ENCODE results near the gene HTR4. TPM values are rescaled to one million over a fixed set of nuclear protein-coding genes. Genes with fewer than 3 reads are reported as not detected.
"Not testable (repeated sequence)": the region's sequence is repeated elsewhere in the genome, so short reads cannot be mapped to it uniquely, and the experiment has no call there.

Gene HTR4
- total RNA-seq, 4 donors from 2014 or later, result 17.6 to 21.3 (median 19.9) TPM

DNA sequence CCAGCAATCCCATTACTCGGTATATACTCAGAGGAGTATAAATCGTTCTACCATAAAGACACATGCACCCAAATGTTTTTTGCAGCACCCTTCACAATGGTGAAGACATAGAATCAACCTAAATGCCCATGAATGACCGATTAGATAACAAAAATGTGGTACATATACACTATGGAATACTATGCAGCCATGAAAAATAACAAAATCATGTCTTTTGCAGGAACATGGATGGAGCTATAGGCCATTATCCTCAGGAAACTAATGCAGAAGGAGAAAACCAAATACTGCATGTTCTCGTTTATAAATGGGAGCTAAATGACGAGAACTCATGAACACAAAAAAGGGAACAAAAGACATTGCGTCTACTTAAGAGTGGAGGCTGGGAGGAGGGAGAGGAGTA, 114.5 kb downstream of the HTR4 start:
- H3K27me3 ChIP-seq, result no peaks in the 10 kb centered on the region
- DNase-seq, result no peak
- WGBS, 2 donors (ENCODE audit: low coverage in 1 of 2), result 86 to 91% methylated on average over 6 of the region's 6 CpGs
- intact Hi-C loops (cut with DNase I; ENCODE audit: low total_unique reads), result no loop called here
- H3K4me3 ChIP-seq, result no peak overlapping the region
- in situ Hi-C loops (cut with MboI; ENCODE audit: low pct_ligation_motif_present in 1 of 4, low pct_unique_long_range_greater_than_20kb in 1 of 4, low sequenced_read_pairs in 3 of 4), result no loop called here
- no peaks in the 10 kb centered on the region for H3K4me1 ChIP-seq
- H3K36me3 ChIP-seq, result no peaks in the 10 kb centered on the region
- H3K27ac ChIP-seq, result no peak overlapping the region
- no peak for TF ChIP-seq EP300 (IDR thresholded peaks at IDR 0.05; ENCODE audit: low read depth)
- no peak for TF ChIP-seq POLR2AphosphoS5 (IDR thresholded peaks at IDR 0.05)
- no peak for TF ChIP-seq POLR2A (IDR thresholded peaks at IDR 0.05)
- TF ChIP-seq, protein P1, sequence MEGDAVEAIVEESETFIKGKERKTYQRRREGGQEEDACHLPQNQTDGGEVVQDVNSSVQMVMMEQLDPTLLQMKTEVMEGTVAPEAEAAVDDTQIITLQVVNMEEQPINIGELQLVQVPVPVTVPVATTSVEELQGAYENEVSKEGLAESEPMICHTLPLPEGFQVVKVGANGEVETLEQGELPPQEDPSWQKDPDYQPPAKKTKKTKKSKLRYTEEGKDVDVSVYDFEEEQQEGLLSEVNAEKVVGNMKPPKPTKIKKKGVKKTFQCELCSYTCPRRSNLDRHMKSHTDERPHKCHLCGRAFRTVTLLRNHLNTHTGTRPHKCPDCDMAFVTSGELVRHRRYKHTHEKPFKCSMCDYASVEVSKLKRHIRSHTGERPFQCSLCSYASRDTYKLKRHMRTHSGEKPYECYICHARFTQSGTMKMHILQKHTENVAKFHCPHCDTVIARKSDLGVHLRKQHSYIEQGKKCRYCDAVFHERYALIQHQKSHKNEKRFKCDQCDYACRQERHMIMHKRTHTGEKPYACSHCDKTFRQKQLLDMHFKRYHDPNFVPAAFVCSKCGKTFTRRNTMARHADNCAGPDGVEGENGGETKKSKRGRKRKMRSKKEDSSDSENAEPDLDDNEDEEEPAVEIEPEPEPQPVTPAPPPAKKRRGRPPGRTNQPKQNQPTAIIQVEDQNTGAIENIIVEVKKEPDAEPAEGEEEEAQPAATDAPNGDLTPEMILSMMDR (IDR thresholded peaks at IDR 0.05), result no peak
- H3K9me3 ChIP-seq, result no peaks in the 10 kb centered on the region

DNA sequence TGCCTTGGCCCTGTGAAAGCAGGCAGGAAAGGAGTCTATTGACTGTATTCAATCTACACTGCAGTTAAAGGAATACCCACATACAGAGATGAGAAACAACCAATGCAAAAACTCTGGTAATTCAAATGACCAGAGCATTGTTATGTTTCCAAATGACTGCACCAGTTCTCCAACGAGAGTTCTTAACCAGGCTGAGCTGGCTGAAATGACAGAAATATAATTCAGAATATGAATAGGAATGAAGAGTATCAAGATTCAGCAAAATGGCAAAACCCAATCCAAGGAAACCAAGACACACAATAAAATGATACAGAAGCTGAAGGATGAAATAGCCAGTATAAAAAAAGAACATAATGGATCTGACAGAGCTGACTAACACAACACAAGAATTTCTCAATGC, 119.1 kb downstream of the HTR4 start:
- WGBS, 2 donors (ENCODE audit: low coverage in 1 of 2), result 63 to 75% methylated on average over 1 of the region's 1 CpG
- intact Hi-C loops (cut with DNase I; ENCODE audit: low total_unique reads), result no loop called here
- H3K4me1 ChIP-seq, result no peaks in the 10 kb centered on the region
- H3K4me3 ChIP-seq, result no peak overlapping the region
- H3K36me3 ChIP-seq, result peaks cover 0 to 5% (median 0%) of the 10 kb centered on the region in 4 donors
- in situ Hi-C loops (cut with MboI; ENCODE audit: low pct_ligation_motif_present in 1 of 4, low pct_unique_long_range_greater_than_20kb in 1 of 4, low sequenced_read_pairs in 3 of 4), result no loop called here
- H3K27me3 ChIP-seq, result no peaks in the 10 kb centered on the region
- no peak for DNase-seq
- H3K27ac ChIP-seq, result no peak overlapping the region
- TF ChIP-seq POLR2A (IDR thresholded peaks at IDR 0.05) (no peak), EP300 (IDR thresholded peaks at IDR 0.05; ENCODE audit: low read depth) (no peak), POLR2AphosphoS5 (IDR thresholded peaks at IDR 0.05) (no peak)
- TF ChIP-seq, protein P1 (IDR thresholded peaks at IDR 0.05), result no peak
- peaks cover under 1 to 3% of the 10 kb centered on the region in 2 donors for H3K9me3 ChIP-seq

DNA sequence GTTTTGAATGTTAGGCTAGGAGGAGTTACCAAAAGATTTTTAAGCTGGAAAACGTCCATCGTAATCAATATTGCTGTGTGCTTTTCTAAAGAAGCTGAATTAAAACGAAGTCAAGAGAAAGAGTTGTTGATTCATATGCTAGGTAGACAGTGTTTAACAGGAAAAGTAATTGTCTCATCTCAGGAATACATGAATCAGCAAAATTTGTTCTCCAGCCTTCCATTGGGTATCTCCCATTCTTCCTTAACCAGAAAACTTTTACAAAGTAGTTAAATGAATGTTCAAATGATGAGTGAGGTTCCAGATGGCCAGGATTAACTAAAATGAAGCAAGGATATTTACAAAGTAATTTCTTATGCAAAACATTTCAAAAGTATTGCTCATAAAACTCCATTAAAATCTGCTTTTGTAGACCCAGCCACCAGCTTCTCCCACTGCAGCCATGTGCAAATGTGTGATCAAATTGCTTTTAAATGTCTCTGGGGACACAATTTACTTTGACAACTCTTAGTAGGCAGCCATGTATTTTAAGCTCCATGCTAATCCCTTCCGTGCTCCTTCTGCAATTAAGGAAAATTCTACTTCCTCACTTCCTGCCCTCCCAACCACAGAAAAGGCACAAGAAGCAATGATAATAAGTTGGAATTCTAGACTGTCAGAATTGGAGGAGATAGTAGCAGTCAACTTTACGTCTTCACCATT, 121.2 kb downstream of the HTR4 start:
- in situ Hi-C loops (cut with MboI; ENCODE audit: low pct_ligation_motif_present in 1 of 4, low pct_unique_long_range_greater_than_20kb in 1 of 4, low sequenced_read_pairs in 3 of 4), result no loop called here
- TF ChIP-seq, protein P1 (IDR thresholded peaks at IDR 0.05), result no peak
- TF ChIP-seq POLR2AphosphoS5 (IDR thresholded peaks at IDR 0.05), result no peak
- no peak for TF ChIP-seq POLR2A (IDR thresholded peaks at IDR 0.05)
- TF ChIP-seq EP300 (IDR thresholded peaks at IDR 0.05; ENCODE audit: low read depth), result no peak

DNA sequence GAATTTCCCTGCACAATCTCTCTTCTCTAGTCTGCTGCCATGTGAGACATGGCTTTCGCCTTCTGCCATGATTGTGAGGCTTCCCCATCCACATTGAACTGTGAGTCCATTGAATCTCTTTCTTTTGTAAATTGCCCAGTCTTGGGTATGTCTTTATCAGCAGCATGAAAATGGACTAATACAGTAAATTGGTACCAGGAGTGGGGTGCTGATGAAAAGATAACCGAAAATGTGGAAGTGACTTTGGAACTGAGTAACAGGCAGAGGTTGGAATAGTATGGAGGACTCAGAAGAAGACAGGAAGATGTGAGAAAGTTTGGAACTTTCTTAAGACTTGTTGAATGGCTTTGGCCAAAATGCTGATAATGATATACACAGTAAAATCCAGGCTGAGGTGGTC, 124.9 kb downstream of the HTR4 start:
- H3K36me3 ChIP-seq, result peaks cover 0 to 11% (median 0%) of the 10 kb centered on the region in 4 donors
- intact Hi-C loops (cut with DNase I; ENCODE audit: low total_unique reads); DNase-seq; H3K4me1 ChIP-seq; H3K27me3 ChIP-seq; in situ Hi-C loops (cut with MboI; ENCODE audit: low pct_ligation_motif_present in 1 of 4, low pct_unique_long_range_greater_than_20kb in 1 of 4, low sequenced_read_pairs in 3 of 4); H3K27ac ChIP-seq; H3K4me3 ChIP-seq: not testable (repeated sequence)
- WGBS, 2 donors (ENCODE audit: low coverage in 1 of 2), result 91 to 100% methylated on average over 2 of the region's 2 CpGs
- peaks cover 10 to 13% of the 10 kb centered on the region in 2 donors for H3K9me3 ChIP-seq

More for the DNA sequence above, 121.2 kb downstream of the HTR4 start:
- no peaks in the 10 kb centered on the region for H3K27me3 ChIP-seq
- no peak overlapping the region for H3K27ac ChIP-seq
- DNase-seq, result no peak
- intact Hi-C loops (cut with DNase I; ENCODE audit: low total_unique reads), result no loop called here
- peaks cover 0 to 11% (median 0%) of the 10 kb centered on the region in 4 donors for H3K36me3 ChIP-seq
- H3K4me1 ChIP-seq, result no peaks in the 10 kb centered on the region
- 80 to 81% methylated on average over 5 of the region's 5 CpGs for WGBS, 2 donors (ENCODE audit: low coverage in 1 of 2)
- no peak overlapping the region for H3K4me3 ChIP-seq
- peaks cover 10 to 13% of the 10 kb centered on the region in 2 donors for H3K9me3 ChIP-seq
